Measurements from ENCODE around the gene BAHD1.

- TF ChIP-seq, protein P1, sequence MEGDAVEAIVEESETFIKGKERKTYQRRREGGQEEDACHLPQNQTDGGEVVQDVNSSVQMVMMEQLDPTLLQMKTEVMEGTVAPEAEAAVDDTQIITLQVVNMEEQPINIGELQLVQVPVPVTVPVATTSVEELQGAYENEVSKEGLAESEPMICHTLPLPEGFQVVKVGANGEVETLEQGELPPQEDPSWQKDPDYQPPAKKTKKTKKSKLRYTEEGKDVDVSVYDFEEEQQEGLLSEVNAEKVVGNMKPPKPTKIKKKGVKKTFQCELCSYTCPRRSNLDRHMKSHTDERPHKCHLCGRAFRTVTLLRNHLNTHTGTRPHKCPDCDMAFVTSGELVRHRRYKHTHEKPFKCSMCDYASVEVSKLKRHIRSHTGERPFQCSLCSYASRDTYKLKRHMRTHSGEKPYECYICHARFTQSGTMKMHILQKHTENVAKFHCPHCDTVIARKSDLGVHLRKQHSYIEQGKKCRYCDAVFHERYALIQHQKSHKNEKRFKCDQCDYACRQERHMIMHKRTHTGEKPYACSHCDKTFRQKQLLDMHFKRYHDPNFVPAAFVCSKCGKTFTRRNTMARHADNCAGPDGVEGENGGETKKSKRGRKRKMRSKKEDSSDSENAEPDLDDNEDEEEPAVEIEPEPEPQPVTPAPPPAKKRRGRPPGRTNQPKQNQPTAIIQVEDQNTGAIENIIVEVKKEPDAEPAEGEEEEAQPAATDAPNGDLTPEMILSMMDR (IDR thresholded peaks at IDR 0.05) = no peak
- TF ChIP-seq EP300 (IDR thresholded peaks at IDR 0.05; ENCODE audit: low read depth) = no peak
- TF ChIP-seq POLR2AphosphoS5 (IDR thresholded peaks at IDR 0.05) = no peak
- no peak for TF ChIP-seq POLR2A (IDR thresholded peaks at IDR 0.05)
Measured at GRCh38 chr15:40456299-40456712, 15.6 kb downstream of the BAHD1 start.

Data from transverse colon (tissue), 4 donors.